GM23248 (cell line): ENCODE data around the gene CEBPZ.

Experiments
- EZH2 ChIP-seq: fragments of 200-600 bp; sonication (generic); IDR thresholded peaks from 2 replicates; pipeline ENCODE4 v1.6.1; 2018; ENCODE audit warnings: antibody characterized with exemption, mild to moderate bottlenecking; ENCODE audit not compliant: insufficient read depth, poor library complexity, severe bottlenecking
- EZH2phosphoT487 ChIP-seq: fragments of 200-600 bp; sonication (generic); IDR thresholded peaks from 2 replicates; pipeline ENCODE4 v1.6.1; 2018; ENCODE audit warnings: antibody characterized with exemption, moderate library complexity, mild to moderate bottlenecking, low read depth; ENCODE audit not compliant: insufficient read depth

- TF ChIP-seq EZH2 (no peak), EZH2phosphoT487 (no peak)
These were observed 76.6 kb downstream of the CEBPZ start for GRCh38 chr2:37154785-37155184.
